Measurements from ENCODE around the gene SHISA5. TPM values are rescaled to one million over a fixed set of nuclear protein-coding genes. Genes with fewer than 3 reads are reported as not detected.
A peak's percentile ranks its signal among the peaks of the same experiment; 100 is the strongest.

Gene SHISA5
- total and polyA plus RNA-seq, 10 of the 15 experiments (the other 5 are each of a cell fraction or from before 2014, with no cell fraction given), result 17.1 to 148 (median 67.3) TPM

- Histone ChIP-seq H3K27me3 (replicated peaks in 1 of 2; ENCODE audit: control insufficient read depth in 2 of 2, insufficient read depth in 2 of 2, low read length in 1 of 2) (no peaks in the 10 kb centered on the region), H3K4me2 (ENCODE audit: control insufficient read depth, insufficient read depth) (peak overlapping the region; percentile 100), H3K9ac (ENCODE audit: control insufficient read depth, insufficient read depth, low read length) (peak overlapping the region; percentile 56; the same call in 1 of the 2 replicates), H3K4me3 (0 out of 2 replicates have a peak overlapping the region, but pooled peaks have one; percentile 34), H3K79me2 (ENCODE audit: control insufficient read depth, insufficient read depth, low read length) (peaks cover 68% of the 10 kb centered on the region), H3K36me3 (ENCODE audit: control insufficient read depth in 2 of 2, insufficient read depth in 2 of 2, low read length in 1 of 2) (peaks cover 9 to 12% of the 10 kb centered on the region in 2 experiments; a peak in 3 of 4 replicates), H2AFZ (ENCODE audit: control insufficient read depth, low read depth, low read length) (no peak overlapping the region), H3K9me3 (replicated peaks; ENCODE audit: control insufficient read depth, insufficient read depth, low read length) (no peaks in the 10 kb centered on the region), H4K20me1 (ENCODE audit: control insufficient read depth, insufficient read depth) (no peaks in the 10 kb centered on the region), H3K4me1 (ENCODE audit: control insufficient read depth, insufficient read depth, low read length) (peaks cover 51% of the 10 kb centered on the region), H3K27ac (ENCODE audit: control insufficient read depth, insufficient read depth) (0 out of 2 replicates have a peak overlapping the region, but pooled peaks have one; percentile 59)
- WGBS (ENCODE audit: insufficient coverage, insufficient replicate concordance, low lambda C conversion rate, missing lambda C conversion rate), result 95% methylated on average over 29 of the region's 29 CpGs
- RAD21 ChIA-PET (ENCODE audit: unreplicated experiment), result interaction anchor here (0.8 to 1.4 kb wide), 5 partner anchors 33 to 166 kb away, joined by 3 to 6 read pairs (median 4); partner anchors contain the start of genes PFKFB4 and SLC26A6
- BruUV-seq (replicated peaks), result no TSS peak
- SMC1A ChIA-PET (ENCODE audit: uncharacterized antibody, unreplicated experiment), result interaction anchor here (0.6 to 4.2 kb wide), 7 partner anchors 33 to 541 kb away, joined by 3 to 22 read pairs (median 4); partner anchors contain the start of gene PFKFB4
- in situ Hi-C loops (cut with MboI) (no loop called here), intact Hi-C loops (cut with micrococcal nuclease; ENCODE audit: unreplicated experiment) (no loop called here)
- CTCF ChIA-PET, result interaction anchor here (0.6 to 6.1 kb wide), 8 partner anchors 33 to 275 kb away, joined by 3 to 58 read pairs (median 9); no protein-coding TSS in a partner anchor
- no peak for TF ChIP-seq TARDBP (IDR thresholded peaks at IDR 0.05; ENCODE audit: borderline replicate concordance)
- no peak for TF ChIP-seq KAT2A (conservative IDR thresholded peaks at IDR 0.05; ENCODE audit: control insufficient read depth, low read depth, low read length)
- TF ChIP-seq ZBTB33 (IDR thresholded peaks at IDR 0.05), result peak; percentile 73; the same call in 1 of the 2 replicates
- no peak for TF ChIP-seq FOXM1 (IDR thresholded peaks at IDR 0.05; ENCODE audit: low read depth, low read length)
- TF ChIP-seq EED (IDR thresholded peaks at IDR 0.05; ENCODE audit: low read depth), result no peak
- TF ChIP-seq POLR2AphosphoS5 (IDR thresholded peaks at IDR 0.05; ENCODE audit: low read length), result peak; percentile 25; the same call in 1 of the 2 replicates
- no peak for FAIRE-seq
- no peak for ATAC-seq
- no peak for DNase-seq (ENCODE audit: low read depth, low spot score)
- POLR2A ChIA-PET, result interaction anchor here (0.6 to 10.0 kb wide), 6 partner anchors 13 to 908 kb away, joined by 3 to 91 read pairs (median 4); partner anchors contain the start of genes ATRIP, CCDC51, PFKFB4 and TMA7
Measured at GRCh38 chr3:48469046-48469915, 34.7 kb downstream of the SHISA5 start.
